Measurements from ENCODE around the gene TTC13. TPM values are rescaled to one million over a fixed set of nuclear protein-coding genes. Genes with fewer than 3 reads are reported as not detected.

TTC13 gene
- total RNA-seq, 1 donor from 2014 or later = 17.0 TPM

- H3K27ac ChIP-seq = no peak overlapping the region
- no peak overlapping the region for H3K4me3 ChIP-seq
- peaks cover 47% of the 10 kb centered on the region for H3K4me1 ChIP-seq
- H3K27me3 ChIP-seq (ENCODE audit: low read depth) = no peaks in the 10 kb centered on the region
- no peaks in the 10 kb centered on the region for H3K9me3 ChIP-seq
- DNase-seq = no peak
- H3K36me3 ChIP-seq = peaks cover 11% of the 10 kb centered on the region
- intact Hi-C loops (cut with DNase I) = no loop called here
- ATAC-seq = no peak
- TF ChIP-seq, protein P1, sequence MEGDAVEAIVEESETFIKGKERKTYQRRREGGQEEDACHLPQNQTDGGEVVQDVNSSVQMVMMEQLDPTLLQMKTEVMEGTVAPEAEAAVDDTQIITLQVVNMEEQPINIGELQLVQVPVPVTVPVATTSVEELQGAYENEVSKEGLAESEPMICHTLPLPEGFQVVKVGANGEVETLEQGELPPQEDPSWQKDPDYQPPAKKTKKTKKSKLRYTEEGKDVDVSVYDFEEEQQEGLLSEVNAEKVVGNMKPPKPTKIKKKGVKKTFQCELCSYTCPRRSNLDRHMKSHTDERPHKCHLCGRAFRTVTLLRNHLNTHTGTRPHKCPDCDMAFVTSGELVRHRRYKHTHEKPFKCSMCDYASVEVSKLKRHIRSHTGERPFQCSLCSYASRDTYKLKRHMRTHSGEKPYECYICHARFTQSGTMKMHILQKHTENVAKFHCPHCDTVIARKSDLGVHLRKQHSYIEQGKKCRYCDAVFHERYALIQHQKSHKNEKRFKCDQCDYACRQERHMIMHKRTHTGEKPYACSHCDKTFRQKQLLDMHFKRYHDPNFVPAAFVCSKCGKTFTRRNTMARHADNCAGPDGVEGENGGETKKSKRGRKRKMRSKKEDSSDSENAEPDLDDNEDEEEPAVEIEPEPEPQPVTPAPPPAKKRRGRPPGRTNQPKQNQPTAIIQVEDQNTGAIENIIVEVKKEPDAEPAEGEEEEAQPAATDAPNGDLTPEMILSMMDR (IDR thresholded peaks at IDR 0.05) = no peak
These were observed 3.0 kb downstream of the TTC13 start for GRCh38 chr1:230975636-230976035.

- TF ChIP-seq, protein P1 (IDR thresholded peaks at IDR 0.05) = no peak
- H3K4me3 ChIP-seq = no peak overlapping the region
- intact Hi-C loops (cut with DNase I) = no loop called here
- H3K9me3 ChIP-seq = no peaks in the 10 kb centered on the region
- no peaks in the 10 kb centered on the region for H3K27me3 ChIP-seq (ENCODE audit: low read depth)
- H3K4me1 ChIP-seq = peaks cover 31% of the 10 kb centered on the region
- DNase-seq (no peak), ATAC-seq (peak; percentile 37 to 76)
- no peak overlapping the region for H3K27ac ChIP-seq
- peaks cover 13% of the 10 kb centered on the region for H3K36me3 ChIP-seq
These were observed 5.8 kb downstream of the TTC13 start for GRCh38 chr1:230972855-230973271.

DNA sequence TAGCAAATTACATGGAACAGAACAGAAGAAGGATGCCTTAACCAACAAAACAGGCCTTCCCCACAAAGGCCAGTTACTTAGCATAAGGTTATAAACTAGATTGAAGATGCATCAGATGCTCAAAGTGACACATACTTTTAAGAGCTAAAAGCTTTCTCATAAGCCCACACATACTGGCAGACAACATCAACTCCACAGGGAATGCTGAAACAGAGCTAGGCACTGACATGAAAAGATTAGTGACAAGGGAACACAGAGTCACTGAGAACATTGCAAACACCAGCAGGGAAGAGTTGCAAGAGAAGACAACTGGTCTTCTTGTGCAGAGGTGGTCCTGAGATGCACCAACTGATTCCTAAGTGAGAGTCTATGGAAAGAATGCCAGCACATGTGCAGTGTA, 6.9 kb downstream of the TTC13 start:
- ATAC-seq (no peak), DNase-seq (no peak)
- TF ChIP-seq, protein P1 (IDR thresholded peaks at IDR 0.05) = no peak
- H3K4me1 ChIP-seq = peaks cover 20% of the 10 kb centered on the region
- no peaks in the 10 kb centered on the region for H3K9me3 ChIP-seq
- H3K36me3 ChIP-seq = peaks cover 13% of the 10 kb centered on the region
- H3K4me3 ChIP-seq = no peak overlapping the region
- no peaks in the 10 kb centered on the region for H3K27me3 ChIP-seq (ENCODE audit: low read depth)
- intact Hi-C loops (cut with DNase I) = no loop called here
- no peak overlapping the region for H3K27ac ChIP-seq

DNA sequence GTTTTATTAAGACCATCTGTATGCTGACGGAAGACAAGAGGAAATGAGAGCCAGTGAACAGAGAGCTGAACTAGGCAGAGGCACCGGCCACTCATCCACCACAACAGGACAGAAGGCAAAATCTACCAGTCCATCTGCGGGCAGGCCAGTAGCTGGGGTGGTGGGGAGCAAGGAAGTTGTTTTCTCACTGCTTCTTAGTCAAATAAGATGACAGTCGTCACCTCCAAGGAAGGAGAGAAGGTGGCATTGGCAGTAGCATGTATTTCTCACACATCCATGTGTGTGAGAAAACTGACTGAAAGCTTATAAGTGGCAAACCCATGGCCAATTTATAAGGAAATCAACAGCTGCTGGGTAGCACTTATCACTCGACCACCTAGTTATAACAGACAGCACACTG, 8.2 kb downstream of the TTC13 start:
- intact Hi-C loops (cut with DNase I) = no loop called here
- H3K9me3 ChIP-seq = no peaks in the 10 kb centered on the region
- H3K27me3 ChIP-seq (ENCODE audit: low read depth) = no peaks in the 10 kb centered on the region
- DNase-seq = no peak
- no peak for ATAC-seq
- peaks cover 6% of the 10 kb centered on the region for H3K36me3 ChIP-seq
- H3K27ac ChIP-seq = no peak overlapping the region
- TF ChIP-seq, protein P1 (IDR thresholded peaks at IDR 0.05) = no peak
- H3K4me1 ChIP-seq = peaks cover 13% of the 10 kb centered on the region
- H3K4me3 ChIP-seq = no peak overlapping the region

DNA sequence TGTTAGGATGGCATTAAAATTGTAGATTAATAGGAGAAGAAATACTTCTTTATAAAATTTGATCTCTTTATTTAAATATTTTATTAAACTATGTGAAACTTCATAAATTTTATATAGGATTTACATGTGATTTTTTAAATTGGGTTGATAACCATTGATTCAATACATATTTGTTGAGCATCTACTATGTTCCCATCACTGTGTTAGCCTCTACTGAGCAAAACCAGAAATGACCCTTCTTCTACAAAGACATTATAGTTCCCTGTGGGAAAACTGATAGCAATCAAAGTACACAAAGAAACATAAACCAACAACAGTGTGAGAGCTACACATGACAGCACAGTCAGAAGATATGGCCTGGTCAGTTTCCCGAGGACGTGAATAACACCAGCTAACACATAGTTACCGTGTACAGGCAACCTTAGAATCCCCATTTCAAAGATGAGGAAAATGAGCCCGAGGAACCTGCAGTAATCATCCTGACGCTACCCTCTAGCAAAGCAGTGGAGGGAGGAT, 12.2 kb downstream of the TTC13 start:
- H3K9me3 ChIP-seq = no peaks in the 10 kb centered on the region
- DNase-seq (no peak), ATAC-seq (no peak)
- TF ChIP-seq, protein P1 (IDR thresholded peaks at IDR 0.05) = no peak
- H3K4me1 ChIP-seq = no peaks in the 10 kb centered on the region
- no peak overlapping the region for H3K27ac ChIP-seq
- H3K4me3 ChIP-seq = no peak overlapping the region
- intact Hi-C loops (cut with DNase I) = no loop called here
- no peaks in the 10 kb centered on the region for H3K27me3 ChIP-seq (ENCODE audit: low read depth)
- peaks cover 4% of the 10 kb centered on the region for H3K36me3 ChIP-seq

- TF ChIP-seq, protein P1 (IDR thresholded peaks at IDR 0.05) = no peak
- no peaks in the 10 kb centered on the region for H3K4me1 ChIP-seq
- DNase-seq (no peak), ATAC-seq (no peak)
- H3K9me3 ChIP-seq = no peaks in the 10 kb centered on the region
- no peaks in the 10 kb centered on the region for H3K27me3 ChIP-seq (ENCODE audit: low read depth)
- peaks cover 4% of the 10 kb centered on the region for H3K36me3 ChIP-seq
- intact Hi-C loops (cut with DNase I) = no loop called here
- no peak overlapping the region for H3K27ac ChIP-seq
- H3K4me3 ChIP-seq = no peak overlapping the region
These were observed 13.1 kb downstream of the TTC13 start for GRCh38 chr1:230965535-230965934.

Data from lower lobe of right lung (tissue), 2 donors.